Measurements from ENCODE around the gene ARFRP1.

Gene ARFRP1

DNA sequence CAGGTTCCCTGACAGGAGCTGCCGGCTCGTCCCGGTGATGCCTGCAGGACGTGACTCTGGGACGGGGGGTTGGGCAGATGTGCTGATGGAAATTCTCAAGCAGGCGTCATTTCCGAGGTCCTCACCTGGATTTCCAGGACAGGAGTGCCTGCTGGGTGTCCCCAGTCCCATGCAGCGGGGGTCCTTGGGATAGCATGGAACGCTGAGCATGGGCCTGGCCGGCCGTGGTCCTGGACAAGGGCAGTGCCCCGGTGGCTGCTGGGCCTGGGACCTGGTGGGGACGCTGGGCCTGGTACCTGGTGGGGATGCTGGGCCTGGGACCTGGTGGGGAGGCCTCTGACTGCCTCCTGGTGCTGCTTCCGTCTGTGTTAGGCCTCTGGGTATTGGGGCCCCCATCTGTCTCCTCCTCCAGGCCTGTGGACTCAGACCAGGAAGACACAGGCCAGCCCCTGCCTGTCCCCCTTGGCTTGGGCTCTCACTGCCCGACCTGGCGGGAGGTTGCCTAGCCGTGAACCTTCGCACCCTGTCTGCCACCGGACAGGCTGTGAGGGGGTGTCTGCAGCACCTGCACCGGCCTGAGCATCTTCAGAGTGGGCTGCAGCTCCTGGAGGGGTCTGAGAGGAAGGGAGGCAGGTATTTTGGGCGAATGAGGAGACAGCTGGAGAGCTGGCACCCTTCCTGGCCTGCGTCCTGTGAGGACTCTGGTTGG lies 43.5 kb downstream of the ARFRP1 start:
- H4K20me1 ChIP-seq (ENCODE audit: low read depth, low read length) = no peaks in the 10 kb centered on the region
- no peak overlapping the region for H3K9ac ChIP-seq (ENCODE audit: low read length)
- no peak for TF ChIP-seq EZH2phosphoT487 (conservative IDR thresholded peaks at IDR 0.05; ENCODE audit: low read length)
- TF ChIP-seq, protein P1, sequence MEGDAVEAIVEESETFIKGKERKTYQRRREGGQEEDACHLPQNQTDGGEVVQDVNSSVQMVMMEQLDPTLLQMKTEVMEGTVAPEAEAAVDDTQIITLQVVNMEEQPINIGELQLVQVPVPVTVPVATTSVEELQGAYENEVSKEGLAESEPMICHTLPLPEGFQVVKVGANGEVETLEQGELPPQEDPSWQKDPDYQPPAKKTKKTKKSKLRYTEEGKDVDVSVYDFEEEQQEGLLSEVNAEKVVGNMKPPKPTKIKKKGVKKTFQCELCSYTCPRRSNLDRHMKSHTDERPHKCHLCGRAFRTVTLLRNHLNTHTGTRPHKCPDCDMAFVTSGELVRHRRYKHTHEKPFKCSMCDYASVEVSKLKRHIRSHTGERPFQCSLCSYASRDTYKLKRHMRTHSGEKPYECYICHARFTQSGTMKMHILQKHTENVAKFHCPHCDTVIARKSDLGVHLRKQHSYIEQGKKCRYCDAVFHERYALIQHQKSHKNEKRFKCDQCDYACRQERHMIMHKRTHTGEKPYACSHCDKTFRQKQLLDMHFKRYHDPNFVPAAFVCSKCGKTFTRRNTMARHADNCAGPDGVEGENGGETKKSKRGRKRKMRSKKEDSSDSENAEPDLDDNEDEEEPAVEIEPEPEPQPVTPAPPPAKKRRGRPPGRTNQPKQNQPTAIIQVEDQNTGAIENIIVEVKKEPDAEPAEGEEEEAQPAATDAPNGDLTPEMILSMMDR (IDR thresholded peaks at IDR 0.05; ENCODE audit: insufficient read depth, low read length, poor library complexity, severe bottlenecking) = no peak
- H3K79me2 ChIP-seq (ENCODE audit: insufficient read depth, low read length) = peaks cover 6% of the 10 kb centered on the region
- no peaks in the 10 kb centered on the region for H3K36me3 ChIP-seq (ENCODE audit: low read length)
- H3K4me3 ChIP-seq (ENCODE audit: insufficient read depth, low read length, poor library complexity, severe bottlenecking) = no peak overlapping the region
- no peak overlapping the region for H2AFZ ChIP-seq (ENCODE audit: low read depth, low read length, severe bottlenecking)
- no peaks in the 10 kb centered on the region for H3F3A ChIP-seq (ENCODE audit: insufficient read depth)
- H3K9me2 ChIP-seq (replicated peaks; ENCODE audit: insufficient read depth, low read length) = no peaks in the 10 kb centered on the region
- H3K9me3 ChIP-seq (ENCODE audit: insufficient read depth, low read length) = no peaks in the 10 kb centered on the region
- no peak overlapping the region for H3K4me2 ChIP-seq (ENCODE audit: low read depth, low read length, poor library complexity, severe bottlenecking)
- no peak overlapping the region for H3K27ac ChIP-seq (ENCODE audit: low read depth, low read length)
- no peaks in the 10 kb centered on the region for H3K27me3 ChIP-seq (ENCODE audit: low read length)

GRCh38 chr20:63663332-63664066 lies 44.3 kb downstream of the ARFRP1 start:
- Histone ChIP-seq H3K9me2 (replicated peaks; ENCODE audit: insufficient read depth, low read length) (no peaks in the 10 kb centered on the region), H3K79me2 (ENCODE audit: insufficient read depth, low read length) (peaks cover 13% of the 10 kb centered on the region), H3K27ac (ENCODE audit: low read depth, low read length) (no peak overlapping the region), H3K9ac (ENCODE audit: low read length) (no peak overlapping the region), H3K9me3 (ENCODE audit: insufficient read depth, low read length) (no peaks in the 10 kb centered on the region), H3F3A (ENCODE audit: insufficient read depth) (no peaks in the 10 kb centered on the region), H3K36me3 (ENCODE audit: low read length) (no peaks in the 10 kb centered on the region), H2AFZ (ENCODE audit: low read depth, low read length, severe bottlenecking) (no peak overlapping the region), H4K20me1 (ENCODE audit: low read depth, low read length) (no peaks in the 10 kb centered on the region), H3K27me3 (ENCODE audit: low read length) (no peaks in the 10 kb centered on the region), H3K4me2 (ENCODE audit: low read depth, low read length, poor library complexity, severe bottlenecking) (no peak overlapping the region), H3K4me3 (ENCODE audit: insufficient read depth, low read length, poor library complexity, severe bottlenecking) (no peak overlapping the region)
- TF ChIP-seq, protein P1 (IDR thresholded peaks at IDR 0.05; ENCODE audit: insufficient read depth, low read length, poor library complexity, severe bottlenecking) = no peak
- TF ChIP-seq EZH2phosphoT487 (conservative IDR thresholded peaks at IDR 0.05; ENCODE audit: low read length) = no peak

GRCh38 chr20:63662813-63663189 lies 45.0 kb downstream of the ARFRP1 start:
- Histone ChIP-seq H3K4me3 (ENCODE audit: insufficient read depth, low read length, poor library complexity, severe bottlenecking) (no peak overlapping the region), H3K9me2 (replicated peaks; ENCODE audit: insufficient read depth, low read length) (no peaks in the 10 kb centered on the region), H3K9me3 (ENCODE audit: insufficient read depth, low read length) (no peaks in the 10 kb centered on the region), H3F3A (ENCODE audit: insufficient read depth) (no peaks in the 10 kb centered on the region), H3K9ac (ENCODE audit: low read length) (no peak overlapping the region), H3K79me2 (ENCODE audit: insufficient read depth, low read length) (peaks cover 13% of the 10 kb centered on the region), H3K27me3 (ENCODE audit: low read length) (no peaks in the 10 kb centered on the region), H3K4me2 (ENCODE audit: low read depth, low read length, poor library complexity, severe bottlenecking) (no peak overlapping the region), H4K20me1 (ENCODE audit: low read depth, low read length) (no peaks in the 10 kb centered on the region), H2AFZ (ENCODE audit: low read depth, low read length, severe bottlenecking) (no peak overlapping the region), H3K36me3 (ENCODE audit: low read length) (no peaks in the 10 kb centered on the region), H3K27ac (ENCODE audit: low read depth, low read length) (no peak overlapping the region)
- TF ChIP-seq, protein P1 (IDR thresholded peaks at IDR 0.05; ENCODE audit: insufficient read depth, low read length, poor library complexity, severe bottlenecking) = no peak
- TF ChIP-seq EZH2phosphoT487 (conservative IDR thresholded peaks at IDR 0.05; ENCODE audit: low read length) = no peak
